NCI-H187 (cell line): ENCODE results near the gene KIF3C.
"Not testable (repeated sequence)": the region's sequence is repeated elsewhere in the genome, so short reads cannot be mapped to it uniquely, and the experiment has no call there.

ENCODE experiments used
- DNase-seq, 2 experiments: peaks; one replicate each; lab custom pipeline; 2025; lab: John Stamatoyannopoulos, UW

Gene KIF3C

GRCh38 chr2:25915944-25916772 lies 66.1 kb downstream of the KIF3C start:
- DNase-seq, result not testable (repeated sequence)

DNA sequence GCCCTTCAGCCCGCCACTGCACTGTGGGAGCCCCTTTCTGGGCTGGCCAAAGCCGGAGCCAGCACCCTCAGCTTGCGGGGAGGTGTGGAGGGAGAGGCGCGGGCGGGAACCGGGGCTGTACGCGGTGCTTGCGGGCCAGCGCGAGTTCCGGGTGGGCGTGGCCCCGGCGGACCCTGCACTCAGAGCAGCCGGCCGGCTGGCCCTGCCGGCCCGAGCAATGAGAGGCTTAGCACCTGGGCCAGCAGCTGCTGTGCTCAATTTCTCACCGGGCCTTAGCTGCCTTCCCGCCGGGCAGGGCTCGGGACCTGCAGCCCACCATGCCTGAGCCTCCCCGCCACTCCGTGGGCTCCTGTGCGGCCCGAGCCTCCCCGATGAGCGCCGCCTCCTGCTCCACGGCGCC lies 66.9 kb downstream of the KIF3C start:
- not testable (repeated sequence) for DNase-seq

GRCh38 chr2:25913696-25913973 lies 68.7 kb downstream of the KIF3C start:
- DNase-seq, result not testable (repeated sequence)

GRCh38 chr2:25912851-25913695 lies 69.2 kb downstream of the KIF3C start:
- peak in 1 of 2 experiments; percentile 20 for DNase-seq

DNA sequence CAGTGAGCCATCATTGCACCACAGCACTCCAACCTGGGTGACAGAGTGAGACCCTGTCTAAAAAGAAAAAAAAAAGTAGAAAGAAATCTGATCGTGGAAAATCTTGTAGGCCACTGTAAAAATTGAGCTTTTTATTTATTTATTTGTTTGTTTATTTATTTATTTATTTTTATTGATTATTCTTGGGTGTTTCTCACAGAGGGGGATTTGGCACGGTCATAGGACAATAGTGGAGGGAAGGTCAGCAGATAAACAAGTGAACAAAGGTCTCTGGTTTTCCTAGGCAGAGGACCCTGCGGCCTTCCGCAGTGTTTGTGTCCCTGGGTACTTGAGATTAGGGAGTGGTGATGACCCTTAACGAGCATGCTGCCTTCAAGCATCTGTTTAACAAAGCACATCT lies 72.7 kb downstream of the KIF3C start:
- DNase-seq, result not testable (repeated sequence)

DNA sequence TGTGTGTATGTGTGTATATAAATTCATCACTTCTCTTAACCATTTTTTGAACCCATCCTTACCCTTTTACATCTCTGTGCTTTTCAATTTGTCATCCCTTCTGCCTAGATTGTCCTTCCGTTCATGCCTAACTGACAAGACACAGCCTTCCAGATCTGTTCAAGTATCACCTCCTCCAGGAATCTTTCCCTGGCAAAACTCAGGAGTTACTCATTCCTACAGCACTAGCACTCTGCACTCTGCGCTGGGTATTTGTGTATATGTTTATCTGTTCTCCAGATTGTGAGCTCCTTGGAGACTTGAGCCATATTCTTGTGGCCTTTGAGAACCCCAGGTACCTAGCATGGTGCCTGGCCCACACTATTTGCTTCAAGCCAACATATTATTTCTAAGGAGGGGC lies 77.2 kb downstream of the KIF3C start:
- DNase-seq, result no peak

DNA sequence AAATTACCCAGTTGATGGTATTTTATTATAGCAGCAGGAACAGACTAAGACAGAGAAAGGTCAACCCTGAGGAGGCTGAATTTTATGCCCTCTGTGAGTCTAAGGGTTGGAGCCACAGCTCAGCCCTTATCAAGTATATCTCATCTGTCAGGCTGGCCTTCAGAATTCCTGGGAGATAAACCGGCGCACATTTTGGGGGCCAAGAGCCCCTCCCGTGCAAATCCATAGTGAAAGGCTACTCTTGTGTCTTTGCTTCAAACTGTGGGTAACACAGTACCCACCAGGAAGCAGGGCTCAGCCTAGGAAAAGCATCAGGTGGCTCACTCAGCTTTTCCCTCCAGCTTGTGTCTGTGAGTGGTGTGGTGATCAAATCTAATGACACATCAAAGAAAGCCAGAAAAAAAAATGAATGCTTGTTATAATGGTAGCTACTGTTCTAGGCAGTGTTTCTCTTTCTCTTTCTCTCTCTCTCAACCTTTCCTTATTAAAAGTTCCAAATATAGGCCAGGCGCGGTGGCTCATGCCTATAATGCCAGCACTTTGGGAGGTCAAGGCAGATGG lies 79.0 kb downstream of the KIF3C start:
- DNase-seq, result no peak

- DNase-seq, result no peak
Measured at GRCh38 chr2:25899404-25899970, 82.8 kb downstream of the KIF3C start.

DNA sequence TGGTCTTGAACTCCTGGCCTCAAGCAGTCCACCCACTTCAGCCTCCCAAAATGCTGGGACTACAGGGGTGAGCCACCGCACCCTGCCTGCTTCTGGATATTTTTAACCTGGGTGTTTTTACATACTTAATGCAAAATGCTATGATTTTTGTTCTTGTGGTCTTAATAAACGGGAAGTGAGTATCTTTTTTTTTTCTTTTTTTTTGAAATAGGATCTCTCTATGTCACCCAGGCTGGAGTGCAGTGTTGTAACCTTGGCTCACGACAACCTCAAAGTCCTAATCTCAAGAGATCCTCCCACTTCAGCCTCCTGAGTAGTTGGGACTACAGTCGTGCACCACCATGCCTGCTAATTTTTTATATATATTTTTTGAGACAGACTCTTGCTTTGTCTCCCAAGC lies 84.8 kb downstream of the KIF3C start:
- DNase-seq, result no peak

- DNase-seq, result not testable (repeated sequence)
Measured at GRCh38 chr2:25896308-25896707, 86.0 kb downstream of the KIF3C start.

DNA sequence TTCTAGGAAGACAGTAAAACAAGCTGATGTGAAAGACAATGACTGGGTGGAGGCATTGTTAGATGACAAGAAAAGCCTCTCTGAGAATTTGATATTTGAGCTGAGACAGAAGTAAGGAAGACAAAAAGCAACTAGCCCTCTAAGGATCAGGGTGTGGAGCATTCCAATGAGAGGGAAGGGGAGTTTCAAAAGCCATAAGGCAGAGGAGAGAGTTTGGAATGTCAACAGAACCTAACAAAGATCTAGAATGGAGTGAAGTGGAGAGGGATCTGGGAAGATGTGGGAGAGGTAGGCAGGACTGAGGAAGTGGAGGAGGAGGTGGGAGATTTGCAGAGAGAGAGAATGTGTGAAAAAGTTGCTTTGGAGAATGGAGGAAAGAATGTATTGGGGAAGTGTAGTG lies 86.7 kb downstream of the KIF3C start:
- no peak for DNase-seq

- DNase-seq, result no peak
Measured at GRCh38 chr2:25895018-25895417, 87.3 kb downstream of the KIF3C start.

- no peak for DNase-seq
Measured at GRCh38 chr2:25894135-25894830, 88.0 kb downstream of the KIF3C start.

DNA sequence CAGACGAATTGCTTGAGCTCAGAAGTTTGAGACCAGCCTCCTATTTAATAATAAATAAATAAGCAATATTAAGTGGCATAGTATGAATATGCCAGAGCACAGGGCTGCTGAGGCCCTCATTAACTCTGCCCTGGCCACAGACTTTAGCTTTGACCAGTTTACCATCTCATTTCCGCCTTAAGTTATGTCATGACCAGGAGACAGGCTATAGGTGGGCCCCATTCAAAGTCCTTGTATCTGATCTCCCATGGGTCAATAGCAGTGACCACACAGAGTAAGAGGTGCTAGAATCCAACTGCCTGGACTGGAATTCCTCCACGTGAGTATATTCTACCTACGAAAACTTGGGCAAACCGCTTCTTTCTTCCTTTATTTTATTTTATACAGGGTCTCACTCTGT lies 90.6 kb downstream of the KIF3C start:
- no peak for DNase-seq

- no peak for DNase-seq
Measured at GRCh38 chr2:25887624-25888242, 94.6 kb downstream of the KIF3C start.

GRCh38 chr2:25885933-25886332 lies 96.4 kb downstream of the KIF3C start:
- no peak for DNase-seq

DNA sequence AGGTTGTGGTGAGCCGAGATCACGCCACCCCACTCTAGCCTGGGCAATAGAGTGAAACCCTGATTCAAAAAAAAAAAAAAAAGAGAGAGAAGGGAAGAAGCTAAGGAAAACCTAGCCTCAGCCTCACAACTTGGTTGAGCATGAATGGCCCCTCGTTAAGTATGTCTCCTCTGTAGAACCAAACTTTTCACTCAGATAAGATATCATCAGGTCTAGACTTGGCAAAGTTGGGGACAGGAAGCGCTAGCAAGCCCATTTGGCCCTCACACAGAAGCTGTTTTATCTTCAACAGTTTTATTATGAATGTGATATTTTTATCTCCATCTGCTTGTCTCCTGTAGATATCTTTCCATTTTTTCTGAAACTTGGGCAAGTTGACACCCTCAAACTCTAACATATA lies 100.5 kb downstream of the KIF3C start:
- no peak for DNase-seq

GRCh38 chr2:25879133-25879730 lies 103.1 kb downstream of the KIF3C start:
- no peak for DNase-seq

DNA sequence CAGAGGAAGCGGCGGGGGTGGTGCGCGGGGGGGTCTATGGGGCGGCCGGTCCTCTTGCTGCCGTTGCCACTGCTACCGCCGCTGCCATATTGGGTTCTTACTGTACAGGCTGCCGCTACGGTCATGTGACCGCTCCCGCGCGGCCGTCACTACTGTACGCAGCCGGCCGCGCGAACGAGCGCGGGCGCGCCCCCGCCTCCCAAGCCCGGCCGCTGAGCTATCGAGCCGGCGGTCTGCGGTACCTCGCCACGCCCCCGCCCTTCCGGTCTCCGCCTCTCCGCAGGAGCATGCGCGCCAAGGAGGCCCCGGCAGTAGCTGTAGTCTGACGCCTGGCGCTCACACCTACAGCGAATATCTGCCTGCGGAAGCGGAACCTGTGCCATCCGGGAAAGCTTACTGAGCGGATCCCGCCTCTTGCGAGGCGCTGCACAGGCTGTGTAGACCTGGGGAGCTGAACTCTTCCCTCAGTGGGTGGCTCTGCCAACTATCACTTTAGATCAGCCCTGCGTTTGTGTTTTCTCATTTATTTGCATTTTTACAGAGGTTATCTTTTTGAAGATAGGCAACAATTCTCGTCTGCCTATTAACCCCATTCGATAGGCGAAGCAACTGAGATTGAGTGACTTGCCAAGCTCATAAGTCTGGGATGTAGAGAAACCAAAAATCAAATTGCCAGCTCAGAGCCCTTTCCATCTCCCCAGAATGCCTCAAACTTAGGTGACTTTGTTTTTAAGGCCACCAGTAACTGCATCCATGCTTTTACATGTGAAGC lies 103.8 kb downstream of the KIF3C start, which contains the start of gene ASXL2:
Gene ASXL2 (minus strand): TSS at position 127 of the 772 bp plus-strand sequence. CDS start 265 bp downstream, outside the sequence.
- DNase-seq, result peak; percentile 96 to 99
